Suprapubic skin (tissue), 3 donors: Measurements from ENCODE around the gene MYO5C.

ENCODE experiments used
- POLR2AphosphoS5 ChIP-seq, 3 donors: sonication (generic); formaldehyde crosslinking; IDR thresholded peaks; one replicate each; pipeline ENCODE4 v1.6.1; 2017; ENCODE audit warnings: antibody characterized with exemption in 3 of 3
- TF ChIP-seq, protein P1 (sequence below), 2 donors: fragments of 200-600 bp in 1 of 2; fragments of 450-650 bp in 1 of 2; sonication (generic) in 1 of 2; IDR thresholded peaks; one replicate each; pipeline ENCODE4 v1.5.1; 2016 to 2019; ENCODE audit warnings: antibody characterized with exemption in 2 of 2, mild to moderate bottlenecking in 1 of 2, moderate library complexity in 1 of 2

DNA sequence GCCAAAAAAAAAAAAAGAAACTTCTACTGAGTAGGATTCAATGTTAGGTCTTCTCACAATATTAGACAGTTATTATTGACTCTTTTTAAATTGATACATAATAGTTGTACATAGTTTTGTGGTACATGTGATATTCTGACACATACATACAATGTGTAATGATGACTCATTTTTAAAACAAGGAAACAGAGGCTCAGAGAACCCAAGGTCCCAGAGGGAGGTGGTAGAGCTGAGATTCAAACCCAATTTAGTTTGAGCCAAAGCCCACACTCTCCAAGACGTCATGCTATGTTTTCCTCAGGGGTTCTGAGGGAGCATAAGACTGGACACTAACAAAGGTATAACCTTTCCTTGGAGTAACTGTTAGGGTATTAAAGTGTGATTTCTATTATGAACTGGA, 40.6 kb downstream of the MYO5C start:
- TF ChIP-seq, protein P1, sequence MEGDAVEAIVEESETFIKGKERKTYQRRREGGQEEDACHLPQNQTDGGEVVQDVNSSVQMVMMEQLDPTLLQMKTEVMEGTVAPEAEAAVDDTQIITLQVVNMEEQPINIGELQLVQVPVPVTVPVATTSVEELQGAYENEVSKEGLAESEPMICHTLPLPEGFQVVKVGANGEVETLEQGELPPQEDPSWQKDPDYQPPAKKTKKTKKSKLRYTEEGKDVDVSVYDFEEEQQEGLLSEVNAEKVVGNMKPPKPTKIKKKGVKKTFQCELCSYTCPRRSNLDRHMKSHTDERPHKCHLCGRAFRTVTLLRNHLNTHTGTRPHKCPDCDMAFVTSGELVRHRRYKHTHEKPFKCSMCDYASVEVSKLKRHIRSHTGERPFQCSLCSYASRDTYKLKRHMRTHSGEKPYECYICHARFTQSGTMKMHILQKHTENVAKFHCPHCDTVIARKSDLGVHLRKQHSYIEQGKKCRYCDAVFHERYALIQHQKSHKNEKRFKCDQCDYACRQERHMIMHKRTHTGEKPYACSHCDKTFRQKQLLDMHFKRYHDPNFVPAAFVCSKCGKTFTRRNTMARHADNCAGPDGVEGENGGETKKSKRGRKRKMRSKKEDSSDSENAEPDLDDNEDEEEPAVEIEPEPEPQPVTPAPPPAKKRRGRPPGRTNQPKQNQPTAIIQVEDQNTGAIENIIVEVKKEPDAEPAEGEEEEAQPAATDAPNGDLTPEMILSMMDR (IDR thresholded peaks at IDR 0.05) = no peak
- no peak for TF ChIP-seq POLR2AphosphoS5 (IDR thresholded peaks at IDR 0.05)
